Glutamatergic neuron (in vitro differentiated cells): Measurements from ENCODE around the gene INHBC. TPM values are rescaled to one million over a fixed set of nuclear protein-coding genes. Genes with fewer than 3 reads are reported as not detected.

Experiments
- DNase-seq: peaks from one replicate; pipeline ENCODE4 v3.0.0; 2022
- H3K27ac Mint-ChIP-seq: one replicate; pipeline ENCODE4 v1.8.0; 2020; ENCODE audit warnings: mild to moderate bottlenecking, mixed read lengths, inconsistent platforms; ENCODE audit not compliant: unreplicated experiment
- H3K27me3 Mint-ChIP-seq: one replicate; pipeline ENCODE4 v1.8.0; 2020; ENCODE audit warnings: mild to moderate bottlenecking, moderate library complexity, mixed read lengths, inconsistent platforms; ENCODE audit not compliant: unreplicated experiment
- H3K36me3 Mint-ChIP-seq: one replicate; pipeline ENCODE4 v1.8.0; 2020; ENCODE audit warnings: mild to moderate bottlenecking, mixed read lengths, inconsistent platforms; ENCODE audit not compliant: unreplicated experiment
- H3K4me1 Mint-ChIP-seq: one replicate; pipeline ENCODE4 v1.8.0; 2020; ENCODE audit warnings: mild to moderate bottlenecking, low read depth, mixed read lengths, inconsistent platforms; ENCODE audit not compliant: unreplicated experiment
- H3K4me3 Mint-ChIP-seq: one replicate; pipeline ENCODE4 v1.8.0; 2020; ENCODE audit warnings: mild to moderate bottlenecking, mixed read lengths, inconsistent platforms; ENCODE audit not compliant: unreplicated experiment
- H3K9me3 Mint-ChIP-seq: one replicate; pipeline ENCODE4 v1.8.0; 2020; ENCODE audit warnings: mild to moderate bottlenecking, moderate library complexity, mixed read lengths, inconsistent platforms; ENCODE audit not compliant: unreplicated experiment
- CTCF ChIP-seq: fragments of 200-600 bp; sonication (generic); IDR thresholded peaks from one replicate; pipeline ENCODE4 v1.5.0; 2021; ENCODE audit not compliant: partially characterized antibody, unreplicated experiment
- long read RNA-seq: library from polyadenylated mRNA; unstranded; transcript quantifications from one replicate; pipeline ENCODE4 v2.0.0, GENCODE V29; 2020; ENCODE audit not compliant: unreplicated experiment
- total RNA-seq: library from RNA; stranded (reverse); fragmentation: NEBNext Ultra II Directional; extraction: Animal tissue kit (Norgen Biotek cat#: 25700); gene quantifications from one replicate; pipeline ENCODE4 v1.2.1, GENCODE V29; 2021; ENCODE audit not compliant: unreplicated experiment

Gene INHBC, protein sequence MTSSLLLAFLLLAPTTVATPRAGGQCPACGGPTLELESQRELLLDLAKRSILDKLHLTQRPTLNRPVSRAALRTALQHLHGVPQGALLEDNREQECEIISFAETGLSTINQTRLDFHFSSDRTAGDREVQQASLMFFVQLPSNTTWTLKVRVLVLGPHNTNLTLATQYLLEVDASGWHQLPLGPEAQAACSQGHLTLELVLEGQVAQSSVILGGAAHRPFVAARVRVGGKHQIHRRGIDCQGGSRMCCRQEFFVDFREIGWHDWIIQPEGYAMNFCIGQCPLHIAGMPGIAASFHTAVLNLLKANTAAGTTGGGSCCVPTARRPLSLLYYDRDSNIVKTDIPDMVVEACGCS
- not detected for total RNA-seq
- long read RNA-seq, result 0 reads

DNA sequence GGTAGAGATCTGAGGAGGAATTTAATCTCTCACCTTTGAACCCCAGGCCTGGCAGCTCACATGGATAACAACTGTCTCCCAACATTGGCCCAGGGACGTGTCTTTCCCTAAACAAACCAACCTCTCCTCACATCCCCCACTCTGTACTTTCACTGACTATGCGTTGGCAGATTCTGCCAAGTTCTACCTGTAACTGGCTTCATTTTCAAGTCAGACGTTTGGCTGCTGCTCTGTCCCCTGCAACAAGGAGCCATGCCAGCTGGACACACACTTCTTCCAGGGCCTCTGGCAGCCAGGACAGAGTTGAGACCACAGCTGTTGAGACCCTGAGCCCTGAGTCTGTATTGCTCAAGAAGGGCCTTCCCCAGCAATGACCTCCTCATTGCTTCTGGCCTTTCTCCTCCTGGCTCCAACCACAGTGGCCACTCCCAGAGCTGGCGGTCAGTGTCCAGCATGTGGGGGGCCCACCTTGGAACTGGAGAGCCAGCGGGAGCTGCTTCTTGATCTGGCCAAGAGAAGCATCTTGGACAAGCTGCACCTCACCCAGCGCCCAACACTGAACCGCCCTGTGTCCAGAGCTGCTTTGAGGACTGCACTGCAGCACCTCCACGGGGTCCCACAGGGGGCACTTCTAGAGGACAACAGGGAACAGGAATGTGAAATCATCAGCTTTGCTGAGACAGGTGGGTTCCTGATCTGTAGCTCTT lies at the start of gene INHBC:
Gene INHBC (plus strand): TSS at position 268 of the 707 bp plus-strand sequence. CDS start 103 bp downstream, at position 371.
- DNase-seq, result no peak
- H3K27me3 Mint-ChIP-seq, result peaks cover 4% of the 10 kb centered on the region
- peaks cover 3% of the 10 kb centered on the region for H3K4me1 Mint-ChIP-seq
- no peak for TF ChIP-seq CTCF
- H3K9me3 Mint-ChIP-seq, result peaks cover 8% of the 10 kb centered on the region
- no peak within 1 kb of the TSS for H3K4me3 Mint-ChIP-seq
- H3K36me3 Mint-ChIP-seq, result no peaks in the 10 kb centered on the region
- H3K27ac Mint-ChIP-seq, result no peak within 1 kb of the TSS

- Mint-ChIP-seq H3K36me3 (no peaks in the 10 kb centered on the region), H3K27ac (no peak overlapping the region), H3K4me1 (no peaks in the 10 kb centered on the region), H3K27me3 (peaks cover 3% of the 10 kb centered on the region), H3K4me3 (no peak overlapping the region), H3K9me3 (peaks cover 2% of the 10 kb centered on the region)
- TF ChIP-seq CTCF, result no peak
- no peak for DNase-seq
Observed at GRCh38 chr12:57385586-57385985, 49.0 kb upstream of the INHBC start.

DNA sequence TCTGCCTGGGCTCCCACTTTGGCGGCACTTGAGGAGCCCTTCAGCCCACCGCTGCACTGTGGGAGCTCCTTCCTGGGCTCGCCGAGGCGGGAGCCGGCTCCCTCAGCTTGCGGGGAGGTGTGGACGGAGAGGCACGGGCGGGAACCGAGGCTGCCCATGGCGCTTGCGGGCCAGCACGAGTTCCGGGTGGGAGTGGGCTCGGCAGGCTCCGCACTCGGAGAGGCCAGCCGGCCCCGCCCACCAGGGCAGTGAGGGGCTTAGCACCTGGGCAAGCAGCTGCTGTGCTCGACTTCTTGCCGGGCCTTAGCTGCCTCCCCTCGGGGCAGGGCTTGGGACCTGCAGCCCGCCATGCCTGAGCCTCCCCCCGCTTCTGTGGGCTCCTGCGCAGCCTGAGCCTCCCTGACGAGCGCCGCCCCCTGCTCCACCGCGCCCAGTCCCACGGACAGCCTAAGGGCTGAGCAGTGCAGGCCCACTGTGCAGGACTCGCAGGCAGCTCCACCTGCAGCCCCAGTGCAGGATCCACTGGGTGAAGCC lies 48.3 kb upstream of the INHBC start:
- DNase-seq, result no peak
- Mint-ChIP-seq H3K4me1 (no peaks in the 10 kb centered on the region), H3K27me3 (peaks cover 3% of the 10 kb centered on the region), H3K4me3 (no peak overlapping the region), H3K36me3 (no peaks in the 10 kb centered on the region), H3K27ac (no peak overlapping the region), H3K9me3 (no peaks in the 10 kb centered on the region)
- no peak for TF ChIP-seq CTCF

GRCh38 chr12:57388425-57388824 lies 46.2 kb upstream of the INHBC start:
- Mint-ChIP-seq H3K36me3 (no peaks in the 10 kb centered on the region), H3K27me3 (peaks cover 3% of the 10 kb centered on the region), H3K9me3 (no peaks in the 10 kb centered on the region), H3K4me1 (no peaks in the 10 kb centered on the region), H3K4me3 (no peak overlapping the region), H3K27ac (no peak overlapping the region)
- no peak for DNase-seq
- TF ChIP-seq CTCF, result no peak
